ENCODE results near the gene SDK1.

SDK1 gene

GRCh38 chr7:4045975-4046374, 744.9 kb downstream of the SDK1 start:
- DNase-seq (ENCODE audit: low read depth), result no peak
- no peak for TF ChIP-seq CTCF (IDR thresholded peaks at IDR 0.05; ENCODE audit: insufficient read depth, low read depth, low read length, missing control alignments)
- H3K4me3 ChIP-seq (ENCODE audit: low read depth, low read length), result no peak overlapping the region

- DNase-seq (ENCODE audit: low read depth), result no peak
- no peak overlapping the region for H3K4me3 ChIP-seq (ENCODE audit: low read depth, low read length)
- TF ChIP-seq CTCF (IDR thresholded peaks at IDR 0.05; ENCODE audit: insufficient read depth, low read depth, low read length, missing control alignments), result no peak
Measured at GRCh38 chr7:4048336-4048735, 747.3 kb downstream of the SDK1 start.

GRCh38 chr7:4049202-4049601, 748.1 kb downstream of the SDK1 start:
- DNase-seq (ENCODE audit: low read depth), result no peak
- H3K4me3 ChIP-seq (ENCODE audit: low read depth, low read length), result no peak overlapping the region
- TF ChIP-seq CTCF (IDR thresholded peaks at IDR 0.05; ENCODE audit: insufficient read depth, low read depth, low read length, missing control alignments), result no peak

- no peak for DNase-seq (ENCODE audit: low read depth)
- H3K4me3 ChIP-seq (ENCODE audit: low read depth, low read length), result no peak overlapping the region
- TF ChIP-seq CTCF (IDR thresholded peaks at IDR 0.05; ENCODE audit: insufficient read depth, low read depth, low read length, missing control alignments), result no peak
Measured at GRCh38 chr7:4050126-4050660, 749.1 kb downstream of the SDK1 start.

- no peak for TF ChIP-seq CTCF (IDR thresholded peaks at IDR 0.05; ENCODE audit: insufficient read depth, low read depth, low read length, missing control alignments)
- no peak for DNase-seq (ENCODE audit: low read depth)
- no peak overlapping the region for H3K4me3 ChIP-seq (ENCODE audit: low read depth, low read length)
Measured at GRCh38 chr7:4051696-4052095, 750.6 kb downstream of the SDK1 start.

- H3K4me3 ChIP-seq (ENCODE audit: low read depth, low read length), result no peak overlapping the region
- no peak for TF ChIP-seq CTCF (IDR thresholded peaks at IDR 0.05; ENCODE audit: insufficient read depth, low read depth, low read length, missing control alignments)
- no peak for DNase-seq (ENCODE audit: low read depth)
Measured at GRCh38 chr7:4052130-4052529, 751.1 kb downstream of the SDK1 start.

- TF ChIP-seq CTCF (IDR thresholded peaks at IDR 0.05; ENCODE audit: insufficient read depth, low read depth, low read length, missing control alignments), result no peak
- DNase-seq (ENCODE audit: low read depth), result no peak
- no peak overlapping the region for H3K4me3 ChIP-seq (ENCODE audit: low read depth, low read length)
Measured at GRCh38 chr7:4054158-4054557, 753.1 kb downstream of the SDK1 start.
